Uterus (tissue), 2 donors: ENCODE measurements around the gene VWA3B.

Source experiments
- POLR2A ChIP-seq, 2 donors: fragments of 450-650 bp; IDR thresholded peaks; one replicate each; pipeline ENCODE4 v1.6.1; 2016; ENCODE audit warnings: antibody characterized with exemption in 2 of 2, mild to moderate bottlenecking in 1 of 2, moderate library complexity in 1 of 2
- TF ChIP-seq, protein P1 (sequence below), 4 experiments: fragments of 200-600 bp in 2 of 4; fragments of 450-650 bp in 2 of 4; sonication (generic) in 2 of 4; IDR thresholded peaks; one replicate each; pipeline ENCODE4 v1.5.1; 2016 to 2019; ENCODE audit warnings: antibody characterized with exemption in 4 of 4, mild to moderate bottlenecking in 2 of 4, moderate library complexity in 1 of 4

DNA sequence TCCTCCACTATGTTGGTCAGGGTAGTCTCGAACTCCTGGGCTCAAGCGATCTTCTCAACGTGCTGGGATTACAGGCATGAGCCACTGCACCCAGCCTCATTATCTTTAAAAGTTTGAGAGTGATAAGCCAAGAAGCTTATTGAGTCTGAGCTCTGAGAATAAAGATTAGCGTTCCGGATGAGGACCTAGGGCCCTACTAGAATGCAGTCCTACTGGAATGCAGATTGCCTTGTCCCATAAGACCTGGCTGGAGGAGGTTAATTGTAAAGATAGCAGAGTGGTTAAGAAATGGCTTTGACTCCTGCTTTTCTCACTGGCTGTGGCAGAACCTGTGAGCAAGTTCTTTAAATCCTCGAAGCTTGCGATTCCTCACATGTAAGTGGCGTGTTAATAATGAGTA lies 4.0 kb downstream of the VWA3B start:
- TF ChIP-seq, protein P1, sequence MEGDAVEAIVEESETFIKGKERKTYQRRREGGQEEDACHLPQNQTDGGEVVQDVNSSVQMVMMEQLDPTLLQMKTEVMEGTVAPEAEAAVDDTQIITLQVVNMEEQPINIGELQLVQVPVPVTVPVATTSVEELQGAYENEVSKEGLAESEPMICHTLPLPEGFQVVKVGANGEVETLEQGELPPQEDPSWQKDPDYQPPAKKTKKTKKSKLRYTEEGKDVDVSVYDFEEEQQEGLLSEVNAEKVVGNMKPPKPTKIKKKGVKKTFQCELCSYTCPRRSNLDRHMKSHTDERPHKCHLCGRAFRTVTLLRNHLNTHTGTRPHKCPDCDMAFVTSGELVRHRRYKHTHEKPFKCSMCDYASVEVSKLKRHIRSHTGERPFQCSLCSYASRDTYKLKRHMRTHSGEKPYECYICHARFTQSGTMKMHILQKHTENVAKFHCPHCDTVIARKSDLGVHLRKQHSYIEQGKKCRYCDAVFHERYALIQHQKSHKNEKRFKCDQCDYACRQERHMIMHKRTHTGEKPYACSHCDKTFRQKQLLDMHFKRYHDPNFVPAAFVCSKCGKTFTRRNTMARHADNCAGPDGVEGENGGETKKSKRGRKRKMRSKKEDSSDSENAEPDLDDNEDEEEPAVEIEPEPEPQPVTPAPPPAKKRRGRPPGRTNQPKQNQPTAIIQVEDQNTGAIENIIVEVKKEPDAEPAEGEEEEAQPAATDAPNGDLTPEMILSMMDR (IDR thresholded peaks at IDR 0.05) = no peak
- TF ChIP-seq POLR2A (IDR thresholded peaks at IDR 0.05) = no peak
